ENCODE data around the gene ACTL6B. TPM values are rescaled to one million over a fixed set of nuclear protein-coding genes. Genes with fewer than 3 reads are reported as not detected.
A peak's percentile ranks its signal among the peaks of the same experiment; 100 is the strongest.

ACTL6B gene
- total and polyA plus RNA-seq, 9 of the 15 experiments (the other 6 are each of a cell fraction or from before 2014, with no cell fraction given) = not detected

DNA sequence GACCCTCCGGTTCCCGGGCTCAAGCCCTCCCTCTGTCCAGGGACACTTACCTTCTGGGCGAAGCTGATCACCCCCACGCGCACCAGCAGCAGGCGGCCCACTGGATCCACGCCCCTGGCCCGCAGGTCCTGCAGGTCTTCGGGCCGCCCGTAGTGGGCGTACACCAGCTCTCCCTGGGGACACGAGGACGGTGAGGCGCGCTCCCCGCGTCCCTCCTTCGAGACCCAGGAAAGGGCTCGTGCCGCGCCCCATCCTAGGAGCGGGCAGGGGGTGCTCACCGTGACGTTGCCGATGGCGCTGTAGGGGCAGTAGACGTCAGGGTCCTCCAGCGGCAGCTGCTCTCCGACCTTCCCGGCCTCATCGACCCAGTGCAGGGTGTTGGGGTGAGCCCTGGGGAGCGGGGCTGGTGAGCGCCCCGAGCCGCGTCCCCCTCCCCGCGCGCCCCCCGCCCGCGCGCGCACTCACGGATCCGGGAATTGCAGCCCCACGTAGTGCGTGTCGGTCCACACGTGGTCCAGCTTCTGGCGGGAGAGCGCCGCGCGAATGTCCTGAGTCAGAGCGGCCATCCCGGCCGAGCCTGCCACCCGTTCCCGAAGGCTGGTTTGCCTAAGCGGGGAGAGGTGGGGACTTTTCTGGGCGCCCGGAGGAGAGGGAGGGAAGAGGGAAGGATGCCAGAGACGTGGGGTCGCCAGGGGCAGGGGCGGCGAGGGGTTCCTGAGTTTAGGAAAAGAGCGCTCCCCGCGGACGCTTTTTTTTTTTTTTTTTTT is 23.1 kb downstream of the ACTL6B start (continued):
- TF ChIP-seq ZNF584 (CRISPR knock-in tag; IDR thresholded peaks at IDR 0.05; ENCODE audit: low read depth) = no peak
- TF ChIP-seq PRMT5 (CRISPR knock-in tag; IDR thresholded peaks at IDR 0.05) = no peak
- no peak for TF ChIP-seq SRSF7 (optimal IDR thresholded peaks at IDR 0.05; ENCODE audit: low read depth, low read length)
- peak; percentile 45 for TF ChIP-seq U2AF1 (optimal IDR thresholded peaks at IDR 0.05; ENCODE audit: low read depth, low read length)
- TF ChIP-seq ZKSCAN3 (CRISPR knock-in tag; IDR thresholded peaks at IDR 0.05) = no peak
- no peak for TF ChIP-seq ADNP (tag; IDR thresholded peaks at IDR 0.05)
- TF ChIP-seq KAT7 (CRISPR knock-in tag; IDR thresholded peaks at IDR 0.05; ENCODE audit: borderline replicate concordance) = no peak
- no peak for TF ChIP-seq SNIP1 (IDR thresholded peaks at IDR 0.05; ENCODE audit: low read depth)
- no peak for TF ChIP-seq KDM4B (IDR thresholded peaks at IDR 0.05; ENCODE audit: borderline replicate concordance in 2 of 2, low read depth in 1 of 2)
- no peak for TF ChIP-seq ZNF780A (CRISPR knock-in tag; IDR thresholded peaks at IDR 0.05)
- TF ChIP-seq ZFPM2 (CRISPR knock-in tag; IDR thresholded peaks at IDR 0.05) = no peak
- TF ChIP-seq HDAC8 (tag; IDR thresholded peaks at IDR 0.05) = no peak
- TF ChIP-seq RBM39 (optimal IDR thresholded peaks at IDR 0.05; ENCODE audit: low read depth, low read length) = no peak
- TF ChIP-seq ZKSCAN8 (CRISPR knock-in tag; IDR thresholded peaks at IDR 0.05) = no peak
- TF ChIP-seq FOSL1 (tag; conservative IDR thresholded peaks at IDR 0.05) = no peak
- no peak for TF ChIP-seq MTA2 (IDR thresholded peaks at IDR 0.05; ENCODE audit: low read depth)
- TF ChIP-seq MAZ (CRISPR knock-in tag; conservative IDR thresholded peaks at IDR 0.05 in 1 of 2, IDR thresholded peaks at IDR 0.05 in 1 of 2) = no peak
- TF ChIP-seq, protein P1, sequence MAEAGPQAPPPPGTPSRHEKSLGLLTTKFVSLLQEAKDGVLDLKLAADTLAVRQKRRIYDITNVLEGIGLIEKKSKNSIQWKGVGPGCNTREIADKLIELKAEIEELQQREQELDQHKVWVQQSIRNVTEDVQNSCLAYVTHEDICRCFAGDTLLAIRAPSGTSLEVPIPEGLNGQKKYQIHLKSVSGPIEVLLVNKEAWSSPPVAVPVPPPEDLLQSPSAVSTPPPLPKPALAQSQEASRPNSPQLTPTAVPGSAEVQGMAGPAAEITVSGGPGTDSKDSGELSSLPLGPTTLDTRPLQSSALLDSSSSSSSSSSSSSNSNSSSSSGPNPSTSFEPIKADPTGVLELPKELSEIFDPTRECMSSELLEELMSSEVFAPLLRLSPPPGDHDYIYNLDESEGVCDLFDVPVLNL (CRISPR knock-in tag; IDR thresholded peaks at IDR 0.05; ENCODE audit: low read depth) = no peak
- TF ChIP-seq HMG20A (CRISPR knock-in tag; conservative IDR thresholded peaks at IDR 0.05) = no peak
- TF ChIP-seq STAG1 (CRISPR knock-in tag; IDR thresholded peaks at IDR 0.05; ENCODE audit: borderline replicate concordance) = no peak
- peak; percentile 58 for TF ChIP-seq PCBP1 (IDR thresholded peaks at IDR 0.05; ENCODE audit: low read depth, low read length, poor library complexity, severe bottlenecking)
- peak; percentile 65 for TF ChIP-seq POLR2G (IDR thresholded peaks at IDR 0.05; ENCODE audit: low read depth, low read length)
- TF ChIP-seq U2AF2 (optimal IDR thresholded peaks at IDR 0.05; ENCODE audit: low read depth, low read length) = no peak
- TF ChIP-seq, protein P2, sequence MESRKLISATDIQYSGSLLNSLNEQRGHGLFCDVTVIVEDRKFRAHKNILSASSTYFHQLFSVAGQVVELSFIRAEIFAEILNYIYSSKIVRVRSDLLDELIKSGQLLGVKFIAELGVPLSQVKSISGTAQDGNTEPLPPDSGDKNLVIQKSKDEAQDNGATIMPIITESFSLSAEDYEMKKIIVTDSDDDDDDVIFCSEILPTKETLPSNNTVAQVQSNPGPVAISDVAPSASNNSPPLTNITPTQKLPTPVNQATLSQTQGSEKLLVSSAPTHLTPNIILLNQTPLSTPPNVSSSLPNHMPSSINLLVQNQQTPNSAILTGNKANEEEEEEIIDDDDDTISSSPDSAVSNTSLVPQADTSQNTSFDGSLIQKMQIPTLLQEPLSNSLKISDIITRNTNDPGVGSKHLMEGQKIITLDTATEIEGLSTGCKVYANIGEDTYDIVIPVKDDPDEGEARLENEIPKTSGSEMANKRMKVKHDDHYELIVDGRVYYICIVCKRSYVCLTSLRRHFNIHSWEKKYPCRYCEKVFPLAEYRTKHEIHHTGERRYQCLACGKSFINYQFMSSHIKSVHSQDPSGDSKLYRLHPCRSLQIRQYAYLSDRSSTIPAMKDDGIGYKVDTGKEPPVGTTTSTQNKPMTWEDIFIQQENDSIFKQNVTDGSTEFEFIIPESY (CRISPR knock-in tag; IDR thresholded peaks at IDR 0.05) = peak; percentile 78
- TF ChIP-seq CCNT2 (IDR thresholded peaks at IDR 0.05; ENCODE audit: borderline replicate concordance, extremely low read depth, insufficient read length, low read depth, low read length) = no peak
- TF ChIP-seq RBM22 (IDR thresholded peaks at IDR 0.05; ENCODE audit: low read depth, low read length, poor library complexity, severe bottlenecking) = no peak
- TF ChIP-seq SETDB1 (IDR thresholded peaks at IDR 0.05; ENCODE audit: low read length) = no peak
- TF ChIP-seq GABPB1 (CRISPR knock-in tag; IDR thresholded peaks at IDR 0.05) = no peak

All from K562 (cell line).